Stimulated activated effector memory CD8-positive, alpha-beta T cell treated with anti-CD3 and anti-CD28 coated beads, Interleukin-12 subunit alpha, Interleukin-12 subunit beta, amount 100 ng/mL, for 72 hours (primary cell): ENCODE measurements around the gene MC1R.
A peak's percentile ranks its signal among the peaks of the same experiment; 100 is the strongest.

Experiments used
- ATAC-seq: fragments of 150-1000 bp; cut with Tn5 transposase; 2 replicates; pipeline ENCODE4 v1.10.0; 2021
- DNase-seq, 2 donors: peaks; one replicate each; pipeline ENCODE4 v3.0.0; 2021 to 2022; ENCODE audit warnings: low spot score in 2 of 2
- H3K27ac Mint-ChIP-seq: one replicate; pipeline ENCODE4 v1.8.0; 2022; ENCODE audit warnings: mild to moderate bottlenecking, mixed read lengths
- H3K36me3 Mint-ChIP-seq: one replicate; pipeline ENCODE4 v1.8.0; 2022; ENCODE audit warnings: mild to moderate bottlenecking, mixed read lengths
- H3K4me1 Mint-ChIP-seq: one replicate; pipeline ENCODE4 v1.8.0; 2022; ENCODE audit warnings: mixed read lengths
- H3K4me3 Mint-ChIP-seq: one replicate; pipeline ENCODE4 v1.8.0; 2022; ENCODE audit warnings: mild to moderate bottlenecking, mixed read lengths
- H3K9me3 Mint-ChIP-seq: one replicate; pipeline ENCODE4 v1.8.0; 2022; ENCODE audit warnings: mixed read lengths

MC1R gene

GRCh38 chr16:89890886-89891657 is 27.6 kb upstream of the MC1R start:
- Mint-ChIP-seq H3K27ac (no peak overlapping the region), H3K4me1 (peaks cover 12% of the 10 kb centered on the region), H3K4me3 (no peak overlapping the region), H3K36me3 (peaks cover 100% of the 10 kb centered on the region), H3K9me3 (no peaks in the 10 kb centered on the region)
- no peak for ATAC-seq
- no peak for DNase-seq

GRCh38 chr16:89892055-89892630 is 26.5 kb upstream of the MC1R start:
- H3K27ac Mint-ChIP-seq, result no peak overlapping the region
- no peak overlapping the region for H3K4me3 Mint-ChIP-seq
- H3K4me1 Mint-ChIP-seq, result peaks cover 12% of the 10 kb centered on the region
- no peaks in the 10 kb centered on the region for H3K9me3 Mint-ChIP-seq
- ATAC-seq (no peak), DNase-seq (no peak)
- peaks cover 100% of the 10 kb centered on the region for H3K36me3 Mint-ChIP-seq

- peaks cover 100% of the 10 kb centered on the region for H3K36me3 Mint-ChIP-seq
- no peaks in the 10 kb centered on the region for H3K9me3 Mint-ChIP-seq
- H3K4me3 Mint-ChIP-seq, result no peak overlapping the region
- no peak overlapping the region for H3K27ac Mint-ChIP-seq
- DNase-seq, result no peak
- H3K4me1 Mint-ChIP-seq, result peaks cover 12% of the 10 kb centered on the region
- ATAC-seq, result no peak
Observed at GRCh38 chr16:89892635-89893034, 26.0 kb upstream of the MC1R start.

GRCh38 chr16:89893642-89894548 is 24.8 kb upstream of the MC1R start:
- H3K9me3 Mint-ChIP-seq, result no peaks in the 10 kb centered on the region
- H3K4me3 Mint-ChIP-seq, result no peak overlapping the region
- H3K36me3 Mint-ChIP-seq, result peaks cover 100% of the 10 kb centered on the region
- peaks cover 16% of the 10 kb centered on the region for H3K4me1 Mint-ChIP-seq
- ATAC-seq, result no peak
- DNase-seq, result no peak
- H3K27ac Mint-ChIP-seq, result no peak overlapping the region

GRCh38 chr16:89895482-89896250 is 23.0 kb upstream of the MC1R start:
- peaks cover 11% of the 10 kb centered on the region for H3K4me1 Mint-ChIP-seq
- no peak overlapping the region for H3K4me3 Mint-ChIP-seq
- ATAC-seq (no peak), DNase-seq (no peak)
- peaks cover 100% of the 10 kb centered on the region for H3K36me3 Mint-ChIP-seq
- no peaks in the 10 kb centered on the region for H3K9me3 Mint-ChIP-seq
- H3K27ac Mint-ChIP-seq, result no peak overlapping the region

- Mint-ChIP-seq H3K4me3 (no peak overlapping the region), H3K9me3 (no peaks in the 10 kb centered on the region), H3K27ac (no peak overlapping the region), H3K36me3 (peaks cover 92% of the 10 kb centered on the region), H3K4me1 (peaks cover 5% of the 10 kb centered on the region)
- ATAC-seq (no peak), DNase-seq (no peak)
Observed at GRCh38 chr16:89897204-89897603, 21.5 kb upstream of the MC1R start.

GRCh38 chr16:89898201-89898967 is 20.3 kb upstream of the MC1R start:
- H3K36me3 Mint-ChIP-seq, result peaks cover 91% of the 10 kb centered on the region
- peaks cover 5% of the 10 kb centered on the region for H3K4me1 Mint-ChIP-seq
- H3K27ac Mint-ChIP-seq, result peak overlapping the region; percentile 59
- no peak for DNase-seq
- no peaks in the 10 kb centered on the region for H3K9me3 Mint-ChIP-seq
- no peak for ATAC-seq
- H3K4me3 Mint-ChIP-seq, result no peak overlapping the region

GRCh38 chr16:89899879-89900481 is 18.7 kb upstream of the MC1R start:
- Mint-ChIP-seq H3K4me1 (peaks cover 5% of the 10 kb centered on the region), H3K4me3 (no peak overlapping the region), H3K27ac (no peak overlapping the region), H3K36me3 (peaks cover 91% of the 10 kb centered on the region), H3K9me3 (no peaks in the 10 kb centered on the region)
- DNase-seq (no peak), ATAC-seq (no peak)

GRCh38 chr16:89900885-89901284 is 17.8 kb upstream of the MC1R start:
- H3K27ac Mint-ChIP-seq, result peak overlapping the region; percentile 50
- peaks cover 5% of the 10 kb centered on the region for H3K4me1 Mint-ChIP-seq
- H3K36me3 Mint-ChIP-seq, result peaks cover 87% of the 10 kb centered on the region
- ATAC-seq (no peak), DNase-seq (no peak)
- no peak overlapping the region for H3K4me3 Mint-ChIP-seq
- H3K9me3 Mint-ChIP-seq, result no peaks in the 10 kb centered on the region

GRCh38 chr16:89902980-89903379 is 15.7 kb upstream of the MC1R start:
- Mint-ChIP-seq H3K4me3 (no peak overlapping the region), H3K4me1 (peaks cover 5% of the 10 kb centered on the region), H3K27ac (no peak overlapping the region), H3K36me3 (peaks cover 77% of the 10 kb centered on the region), H3K9me3 (no peaks in the 10 kb centered on the region)
- no peak for ATAC-seq
- DNase-seq, result no peak

GRCh38 chr16:89903908-89904515 is 14.7 kb upstream of the MC1R start:
- H3K4me1 Mint-ChIP-seq, result peaks cover under 1% of the 10 kb centered on the region
- no peak overlapping the region for H3K4me3 Mint-ChIP-seq
- no peak overlapping the region for H3K27ac Mint-ChIP-seq
- no peaks in the 10 kb centered on the region for H3K9me3 Mint-ChIP-seq
- peaks cover 71% of the 10 kb centered on the region for H3K36me3 Mint-ChIP-seq
- DNase-seq (no peak), ATAC-seq (no peak)

GRCh38 chr16:89904606-89905510 is 13.8 kb upstream of the MC1R start:
- no peak for DNase-seq
- Mint-ChIP-seq H3K36me3 (peaks cover 71% of the 10 kb centered on the region), H3K27ac (no peak overlapping the region), H3K4me1 (peaks cover 3% of the 10 kb centered on the region), H3K4me3 (no peak overlapping the region), H3K9me3 (no peaks in the 10 kb centered on the region)
- no peak for ATAC-seq

GRCh38 chr16:89905511-89906139 is 13.0 kb upstream of the MC1R start:
- H3K4me3 Mint-ChIP-seq, result no peak overlapping the region
- no peak overlapping the region for H3K27ac Mint-ChIP-seq
- H3K36me3 Mint-ChIP-seq, result peaks cover 71% of the 10 kb centered on the region
- no peak for DNase-seq
- no peaks in the 10 kb centered on the region for H3K9me3 Mint-ChIP-seq
- H3K4me1 Mint-ChIP-seq, result peaks cover 10% of the 10 kb centered on the region
- ATAC-seq, result no peak
